NCI-H460 (cell line): ENCODE data around the gene RNF150. TPM values are rescaled to one million over a fixed set of nuclear protein-coding genes. Genes with fewer than 3 reads are reported as not detected.

Source experiments
- DNase-seq: peaks from one replicate; pipeline ENCODE4 v3.0.0-alpha.2; 2016; ENCODE audit warnings: low read depth; ENCODE audit errors: extremely low read depth
- total RNA-seq: library from RNA; depleted of rRNA; stranded (reverse); fragments of >200 nt; shearing (Covaris generic); gene quantifications from 2 replicates; pipeline ENCODE4 v1.2.3, GENCODE V29; 2014

RNF150 gene
- total RNA-seq, 1 experiment from 2014 or later: 0.40 TPM

GRCh38 chr4:141132072-141132708 lies 1.1 kb downstream of the RNF150 start:
- DNase-seq: no peak

- no peak for DNase-seq
These were observed 1.6 kb downstream of the RNF150 start for GRCh38 chr4:141131723-141132071.

GRCh38 chr4:141130947-141131605 lies 2.2 kb downstream of the RNF150 start:
- DNase-seq: no peak

DNA sequence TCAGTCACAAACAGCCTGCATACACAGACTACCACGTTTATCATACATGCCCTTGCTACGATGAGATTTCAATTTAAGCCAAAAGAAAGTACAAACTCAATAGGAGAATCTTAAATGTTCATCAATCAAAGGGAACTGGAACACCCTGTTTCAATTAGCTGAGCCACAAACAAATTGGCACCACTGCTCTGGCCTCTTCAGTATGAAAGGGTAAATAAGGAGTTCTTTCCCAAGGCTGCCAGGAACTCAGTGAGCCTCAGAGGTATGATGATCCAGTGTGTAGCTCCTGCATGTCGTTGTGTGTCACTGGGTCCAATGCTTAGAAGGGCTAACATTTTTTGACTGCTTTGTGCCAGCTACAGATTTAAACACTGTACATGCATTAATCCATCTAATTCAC lies 5.4 kb downstream of the RNF150 start:
- no peak for DNase-seq

DNA sequence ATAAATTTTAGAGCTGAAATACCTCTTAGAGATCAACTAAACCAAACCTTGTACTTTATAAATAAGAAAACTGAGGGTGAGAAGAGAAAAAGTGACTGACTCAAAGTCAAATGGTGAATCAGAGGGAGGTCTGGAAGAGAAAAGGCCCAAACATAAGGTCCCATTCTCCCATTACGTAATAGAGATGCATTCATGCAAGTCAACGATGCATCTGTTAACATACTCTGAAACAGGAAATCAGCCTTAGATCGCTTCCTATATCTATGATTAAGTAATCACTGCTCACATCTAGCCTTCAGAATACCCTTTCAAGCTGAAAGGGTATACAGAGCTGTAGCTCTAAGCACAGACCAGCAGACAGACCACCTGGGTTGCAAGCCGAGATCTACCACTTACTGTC lies 6.5 kb downstream of the RNF150 start:
- DNase-seq: no peak

- no peak for DNase-seq
These were observed 9.0 kb downstream of the RNF150 start for GRCh38 chr4:141124224-141124623.

GRCh38 chr4:141121768-141122454 lies 11.4 kb downstream of the RNF150 start:
- DNase-seq: no peak

DNA sequence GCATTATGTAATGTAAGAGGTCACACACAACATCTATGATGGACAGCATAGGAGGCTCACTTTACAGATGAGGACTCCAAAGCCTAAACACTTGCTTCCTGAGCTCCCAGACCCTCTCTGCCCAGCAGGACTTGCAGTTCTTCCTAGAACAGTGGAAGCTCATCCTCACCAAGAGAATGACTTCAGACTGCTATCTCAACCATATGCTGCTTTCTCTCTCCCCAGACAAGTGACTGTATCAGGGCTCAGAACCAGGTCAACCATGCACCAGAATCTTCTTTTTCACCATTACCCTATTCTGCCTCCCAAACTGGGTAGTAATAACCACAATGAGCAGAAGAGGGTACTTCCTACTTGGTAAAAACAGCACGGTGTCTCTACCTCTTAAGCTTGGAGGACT lies 12.2 kb downstream of the RNF150 start:
- no peak for DNase-seq

DNA sequence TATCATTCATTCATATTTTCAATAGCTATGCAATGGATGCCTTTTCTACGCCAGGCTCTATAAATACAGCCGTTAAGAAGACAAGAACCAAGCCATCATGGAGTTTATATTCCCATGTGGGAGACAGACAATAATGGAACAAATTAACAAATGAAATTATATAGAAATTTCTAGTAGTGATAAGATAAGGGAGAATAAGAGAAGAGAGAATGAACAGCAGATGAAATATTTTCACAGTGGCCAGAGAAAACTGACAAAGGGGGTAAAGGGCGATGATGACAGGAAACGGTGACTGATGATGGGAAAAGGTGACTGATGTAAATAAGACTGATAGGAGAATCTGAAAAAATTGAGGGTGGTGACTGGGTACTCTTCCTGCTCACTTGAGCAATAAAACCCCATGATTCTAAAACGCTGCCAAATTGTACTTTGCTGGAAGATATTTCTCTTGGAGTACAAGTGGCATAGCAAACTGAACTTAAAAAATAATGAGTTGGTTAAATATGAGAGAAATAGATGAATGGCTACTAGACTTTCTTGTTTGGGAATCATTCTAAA lies 13.2 kb downstream of the RNF150 start:
- DNase-seq: no peak

DNA sequence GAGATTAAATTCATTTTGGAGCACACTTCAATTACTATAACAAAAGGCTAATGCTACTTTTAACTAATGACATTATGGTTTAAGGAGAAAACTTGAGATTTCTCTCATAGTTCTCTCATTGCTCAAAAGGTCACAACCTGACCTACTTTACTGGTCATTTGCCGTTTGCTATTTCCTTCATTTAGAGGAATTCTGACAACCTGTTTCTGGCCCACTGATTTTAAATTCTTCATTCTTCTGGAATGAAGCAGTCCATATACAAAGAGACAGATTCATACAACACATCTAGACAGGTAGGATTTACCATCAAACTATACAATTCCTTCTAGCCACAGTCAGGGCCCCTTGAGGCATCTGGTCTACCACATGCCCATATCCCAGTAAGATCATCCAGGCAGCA lies 14.2 kb downstream of the RNF150 start:
- no peak for DNase-seq

GRCh38 chr4:141118381-141118780 lies 14.9 kb downstream of the RNF150 start:
- DNase-seq: no peak

DNA sequence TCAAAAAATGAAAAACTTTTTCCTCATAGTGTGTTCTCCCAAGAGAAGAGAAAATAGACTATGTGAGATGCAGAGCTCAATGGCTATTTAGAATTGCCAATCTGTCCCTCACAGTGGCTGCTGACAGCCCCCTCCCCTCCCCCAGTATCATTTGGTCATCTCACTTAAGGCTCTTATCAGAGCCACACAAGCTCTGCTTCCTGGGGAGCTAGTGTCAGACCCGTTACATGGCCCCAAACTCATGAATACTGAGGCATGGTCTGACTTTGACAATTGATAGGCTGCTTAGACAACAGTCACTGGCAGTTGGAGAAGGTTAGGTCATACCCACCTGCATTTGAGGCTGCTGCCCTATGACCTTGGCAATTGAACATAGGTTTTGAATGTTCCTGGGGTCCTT lies 15.3 kb downstream of the RNF150 start:
- no peak for DNase-seq

GRCh38 chr4:141109983-141110382 lies 23.3 kb downstream of the RNF150 start:
- no peak for DNase-seq

GRCh38 chr4:141107927-141108326 lies 25.3 kb downstream of the RNF150 start:
- no peak for DNase-seq

- no peak for DNase-seq
These were observed 30.9 kb downstream of the RNF150 start for GRCh38 chr4:141102367-141102766.

DNA sequence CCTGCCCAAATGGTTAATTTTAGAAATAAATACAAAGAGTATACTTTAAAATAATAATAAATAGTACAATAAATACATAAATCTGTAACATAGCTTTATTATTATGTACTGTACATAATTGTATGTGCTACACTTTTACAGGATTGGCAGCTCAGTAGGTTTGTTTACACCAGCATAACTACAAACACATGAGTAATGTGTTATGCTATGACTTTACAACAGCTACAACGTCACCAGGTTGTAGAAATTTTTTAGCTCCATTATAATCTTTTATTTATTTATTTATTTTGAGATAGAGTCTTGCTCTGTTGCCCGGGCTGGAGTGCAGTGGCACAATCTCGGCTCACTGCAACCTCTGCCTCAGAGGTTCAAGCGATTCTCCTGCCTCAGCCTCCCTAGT lies 31.8 kb downstream of the RNF150 start:
- no peak for DNase-seq

DNA sequence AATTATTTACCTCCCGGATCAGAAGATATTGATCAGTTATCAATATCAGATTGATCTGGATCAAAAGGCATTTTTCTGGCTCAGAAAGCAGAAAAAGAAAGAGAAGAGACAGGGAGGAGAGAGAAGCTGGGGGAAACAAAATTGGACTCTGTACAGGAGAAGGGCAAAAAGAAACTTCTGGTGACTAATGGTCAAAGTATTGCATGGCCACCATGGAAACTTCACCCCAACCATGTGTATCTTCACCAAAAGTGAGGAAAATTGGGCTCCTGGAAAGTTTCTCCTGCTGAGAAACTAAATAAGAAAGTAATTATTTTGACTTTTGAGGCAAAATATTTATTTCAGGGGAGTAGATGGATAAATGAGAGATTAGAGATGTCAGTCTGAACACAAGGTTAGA lies 33.9 kb downstream of the RNF150 start:
- no peak for DNase-seq

DNA sequence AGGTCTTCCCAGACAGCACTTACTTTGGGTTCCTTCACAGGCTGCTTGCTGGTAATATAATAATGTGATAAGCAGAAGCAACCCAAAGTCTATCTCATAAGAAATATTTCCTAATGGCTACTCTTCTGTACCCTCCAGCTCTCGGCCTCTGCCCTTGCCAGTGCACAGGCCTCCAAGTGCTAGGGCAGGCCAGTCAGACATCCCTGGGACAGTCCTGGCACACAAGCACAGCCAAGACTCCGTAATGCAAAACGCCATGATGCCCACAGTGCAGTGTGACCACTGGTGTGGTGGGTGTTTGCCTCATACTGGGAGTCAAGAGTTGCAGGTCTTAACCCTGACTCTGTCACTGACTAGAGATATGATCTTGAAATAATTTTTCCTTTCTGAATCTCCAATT lies 35.1 kb downstream of the RNF150 start:
- DNase-seq: no peak

DNA sequence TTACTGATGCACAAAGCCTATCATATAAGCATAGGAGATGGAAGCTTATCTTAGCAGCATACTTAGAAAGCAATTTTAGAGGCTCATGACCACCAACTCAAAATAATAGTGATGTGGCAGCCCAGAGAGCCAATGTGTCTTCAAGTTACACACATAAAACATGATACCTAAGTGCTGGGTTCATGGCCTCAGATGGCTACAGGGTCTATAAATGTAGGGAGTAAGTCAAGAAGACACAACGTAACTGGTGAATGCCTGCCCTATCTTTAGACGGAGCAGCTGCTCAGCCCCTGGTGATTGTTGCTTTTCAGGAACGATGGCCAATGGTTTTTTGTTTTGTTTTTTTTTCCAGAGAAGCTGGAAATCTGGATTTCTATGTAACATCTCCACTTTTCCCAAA lies 42.8 kb downstream of the RNF150 start:
- no peak for DNase-seq

DNA sequence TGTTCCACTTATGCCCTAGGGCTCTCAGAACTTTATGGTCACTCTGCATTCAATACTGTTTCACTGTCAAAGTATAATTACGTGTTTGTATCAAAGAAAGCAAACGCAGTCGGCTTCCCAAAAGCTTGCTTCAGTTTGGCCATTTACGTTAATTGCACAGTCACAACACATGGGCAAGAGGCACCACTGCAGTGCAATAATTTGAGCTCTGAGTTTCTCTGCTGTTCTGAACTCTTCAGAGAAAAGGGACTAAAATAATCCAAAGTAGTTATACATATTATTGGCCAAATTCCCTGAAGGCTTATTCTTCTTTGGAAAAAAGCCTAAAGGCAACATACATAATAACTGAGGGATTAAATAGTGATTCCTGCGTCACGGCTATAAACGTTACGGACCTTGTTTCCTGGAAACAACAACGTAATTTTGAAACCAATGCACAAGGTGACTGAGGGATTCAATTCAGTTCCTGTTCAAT lies 51.3 kb downstream of the RNF150 start:
- no peak for DNase-seq

DNA sequence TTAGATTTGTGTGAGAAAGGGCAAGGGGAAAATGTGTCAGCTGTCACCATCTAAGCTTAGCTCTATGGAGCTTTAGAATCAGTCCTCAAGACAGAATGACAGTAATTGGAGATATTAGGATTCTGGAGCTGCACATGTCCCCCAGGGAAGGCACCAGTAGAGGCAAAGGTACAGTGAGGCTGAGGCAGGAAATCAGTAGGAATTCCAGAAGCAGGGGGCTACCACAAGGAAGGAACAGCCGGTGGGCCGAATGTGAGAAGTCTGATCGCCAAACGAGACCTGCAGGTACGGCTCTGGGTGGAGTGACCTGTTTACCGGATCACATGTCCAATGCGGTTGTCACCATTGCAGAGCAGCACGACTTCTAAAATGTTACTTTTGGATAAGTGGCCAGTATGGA lies 52.6 kb downstream of the RNF150 start:
- no peak for DNase-seq

DNA sequence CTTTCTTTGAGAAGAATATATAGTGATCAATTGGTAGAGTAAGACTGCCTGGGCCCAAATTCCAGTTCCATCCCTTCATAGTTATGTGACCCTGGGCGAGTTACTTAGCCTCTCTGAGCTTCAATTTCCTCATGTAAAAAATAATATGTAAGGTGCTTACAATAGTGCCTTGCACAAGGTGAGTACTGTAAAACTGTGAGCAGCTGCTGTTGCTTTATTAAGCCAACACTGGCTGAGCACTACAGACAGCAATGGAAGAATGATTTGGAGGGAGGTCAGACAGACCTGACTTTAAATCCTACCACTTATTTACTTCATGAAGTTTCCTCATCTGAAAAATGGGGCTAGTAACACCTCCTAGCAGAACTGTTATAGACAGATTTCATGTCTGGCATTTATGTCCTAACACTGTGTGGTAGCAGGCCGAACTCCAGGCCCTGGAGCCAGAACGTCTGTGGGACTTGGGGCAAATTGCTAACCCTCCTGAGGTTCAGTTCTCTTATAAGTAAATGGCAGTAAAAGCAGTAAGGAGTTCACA lies 53.8 kb downstream of the RNF150 start:
- no peak for DNase-seq
